GM23248 (cell line): ENCODE measurements around the gene TBL1Y.

Experiments
- EZH2 ChIP-seq: fragments of 200-600 bp; sonication (generic); IDR thresholded peaks from 2 replicates; pipeline ENCODE4 v1.6.1; 2018; ENCODE audit warnings: antibody characterized with exemption, mild to moderate bottlenecking; ENCODE audit not compliant: insufficient read depth, poor library complexity, severe bottlenecking
- EZH2phosphoT487 ChIP-seq: fragments of 200-600 bp; sonication (generic); IDR thresholded peaks from 2 replicates; pipeline ENCODE4 v1.6.1; 2018; ENCODE audit warnings: antibody characterized with exemption, moderate library complexity, mild to moderate bottlenecking, low read depth; ENCODE audit not compliant: insufficient read depth

DNA sequence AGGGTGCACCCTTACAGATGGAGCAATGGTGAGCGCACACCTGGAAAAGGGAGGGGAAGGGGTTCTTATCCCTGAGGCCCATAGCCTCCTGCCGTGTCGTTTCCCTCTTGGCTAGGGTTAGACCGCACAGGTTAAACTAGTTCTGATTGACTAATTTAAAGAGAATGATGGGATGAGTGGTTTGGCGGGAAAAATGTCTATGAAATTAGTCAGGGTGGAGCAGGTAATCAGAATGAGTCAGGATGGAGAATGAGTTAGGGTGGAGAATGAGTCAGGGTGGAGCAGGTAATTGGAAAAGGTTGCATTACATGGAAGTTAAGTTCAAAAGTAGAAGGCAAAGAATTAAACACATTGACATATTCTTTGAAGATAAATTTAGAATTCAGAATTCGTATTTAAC, 196.7 kb downstream of the TBL1Y start:
- TF ChIP-seq EZH2phosphoT487 (no peak), EZH2 (no peak)
